GM18498 (cell line): Measurements from ENCODE around the gene STARD10.

Source experiments
- ATAC-seq: cut with Tn5 transposase; IDR thresholded peaks from one replicate; pipeline ENCODE4 v1.9.1; 2021; ENCODE audit warnings: mild to moderate bottlenecking, moderate library complexity; ENCODE audit not compliant: unreplicated experiment

STARD10 gene

DNA sequence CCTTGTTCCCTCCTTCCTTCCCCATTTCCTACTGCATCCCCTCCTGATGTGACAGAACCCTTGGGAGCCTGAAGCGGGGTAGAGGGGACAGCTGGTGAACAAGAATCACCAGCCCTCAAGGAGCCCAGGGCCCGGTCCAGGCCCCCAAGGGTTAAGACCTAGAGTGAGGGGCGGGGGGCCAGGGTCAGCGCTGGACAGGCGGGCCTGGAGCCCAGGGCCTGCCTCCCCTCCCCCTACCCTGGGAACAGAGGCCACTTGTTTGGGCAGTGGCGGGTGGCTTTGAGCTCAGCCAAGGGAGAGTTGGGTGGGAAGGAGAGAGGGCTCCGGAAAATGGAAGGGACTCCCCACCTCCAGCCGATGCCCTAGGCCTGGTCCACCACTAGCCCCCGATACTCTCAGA, 43.8 kb downstream of the STARD10 start:
- no peak for ATAC-seq

DNA sequence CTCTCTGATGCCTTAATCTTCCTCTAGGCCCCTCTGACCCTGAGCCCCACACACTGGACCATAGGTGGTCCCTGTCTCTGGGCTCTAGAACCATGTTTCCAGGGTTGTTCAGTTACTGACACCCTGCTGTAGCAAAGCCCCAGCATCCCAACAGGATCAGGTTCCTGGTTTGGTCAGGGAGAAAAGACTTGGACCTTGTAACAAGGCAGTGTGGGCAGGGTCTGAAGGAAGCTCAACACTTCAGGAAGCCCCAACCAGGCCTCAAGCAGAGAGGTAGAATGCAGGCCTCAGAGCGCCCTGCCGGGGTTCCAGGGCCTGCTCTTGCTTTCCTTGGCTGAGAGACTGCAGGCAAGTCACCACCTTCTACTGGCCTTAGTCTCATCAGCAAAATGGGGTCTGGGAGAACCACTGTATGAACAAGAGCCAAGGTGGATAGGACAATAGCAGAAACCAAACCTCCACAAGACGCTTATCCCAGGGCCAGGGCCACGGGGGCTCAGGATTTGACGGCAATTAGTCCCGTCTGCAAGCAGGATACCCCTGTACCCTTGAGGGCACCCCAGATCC, 46.5 kb downstream of the STARD10 start:
- no peak for ATAC-seq

GRCh38 chr11:72746821-72747220, 47.0 kb downstream of the STARD10 start:
- no peak for ATAC-seq

- ATAC-seq: no peak
These were observed 47.8 kb downstream of the STARD10 start for GRCh38 chr11:72745925-72746550.

GRCh38 chr11:72745511-72745910, 48.3 kb downstream of the STARD10 start:
- no peak for ATAC-seq

GRCh38 chr11:72744474-72744873, 49.4 kb downstream of the STARD10 start:
- no peak for ATAC-seq

GRCh38 chr11:72743321-72744221, 50.3 kb downstream of the STARD10 start:
- ATAC-seq: peak; percentile 65

DNA sequence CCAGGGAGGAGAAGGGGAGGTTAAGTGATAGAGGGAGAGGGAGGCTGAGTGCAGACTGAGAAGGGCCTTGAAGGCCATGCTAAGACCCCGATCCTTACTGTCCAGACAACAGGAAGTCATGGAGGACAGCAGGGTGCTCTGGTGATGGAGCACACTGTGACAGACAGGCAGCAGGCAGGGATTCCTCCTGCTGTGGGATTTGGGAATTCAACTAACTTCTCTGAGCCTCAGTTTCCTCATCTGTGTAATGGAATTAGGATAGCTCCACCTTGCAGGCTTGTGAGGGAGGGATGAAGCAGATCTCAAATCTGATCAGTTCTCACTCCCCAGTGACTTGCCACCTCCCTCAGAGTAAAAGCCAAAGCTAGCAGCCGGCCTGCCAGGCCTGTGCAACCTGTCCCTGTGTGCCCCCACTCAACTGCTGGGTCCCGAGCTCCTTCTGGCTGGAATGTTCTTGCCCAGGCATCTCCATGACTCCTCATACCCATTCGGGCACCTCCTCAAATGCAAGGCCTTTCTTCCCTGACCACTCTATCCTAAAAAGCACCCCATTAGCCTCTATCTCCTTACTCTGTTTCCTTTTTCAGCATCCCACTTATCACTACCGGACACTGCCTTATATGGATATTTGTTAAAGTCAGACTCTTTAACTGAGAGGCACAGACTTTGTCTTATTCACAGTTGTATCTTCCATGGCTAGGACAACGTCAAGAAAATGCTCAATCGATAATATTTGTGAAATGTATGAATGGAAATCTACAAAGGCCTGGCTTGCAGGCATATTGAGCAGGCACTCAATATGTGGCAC, 51.1 kb downstream of the STARD10 start:
- no peak for ATAC-seq

GRCh38 chr11:72741849-72742512, 51.9 kb downstream of the STARD10 start:
- no peak for ATAC-seq

- no peak for ATAC-seq
These were observed 52.4 kb downstream of the STARD10 start for GRCh38 chr11:72741429-72741833.

GRCh38 chr11:72740562-72741428, 53.1 kb downstream of the STARD10 start:
- ATAC-seq: no peak

- no peak for ATAC-seq
These were observed 53.8 kb downstream of the STARD10 start for GRCh38 chr11:72740060-72740424.

GRCh38 chr11:72739240-72740059, 54.4 kb downstream of the STARD10 start:
- no peak for ATAC-seq

DNA sequence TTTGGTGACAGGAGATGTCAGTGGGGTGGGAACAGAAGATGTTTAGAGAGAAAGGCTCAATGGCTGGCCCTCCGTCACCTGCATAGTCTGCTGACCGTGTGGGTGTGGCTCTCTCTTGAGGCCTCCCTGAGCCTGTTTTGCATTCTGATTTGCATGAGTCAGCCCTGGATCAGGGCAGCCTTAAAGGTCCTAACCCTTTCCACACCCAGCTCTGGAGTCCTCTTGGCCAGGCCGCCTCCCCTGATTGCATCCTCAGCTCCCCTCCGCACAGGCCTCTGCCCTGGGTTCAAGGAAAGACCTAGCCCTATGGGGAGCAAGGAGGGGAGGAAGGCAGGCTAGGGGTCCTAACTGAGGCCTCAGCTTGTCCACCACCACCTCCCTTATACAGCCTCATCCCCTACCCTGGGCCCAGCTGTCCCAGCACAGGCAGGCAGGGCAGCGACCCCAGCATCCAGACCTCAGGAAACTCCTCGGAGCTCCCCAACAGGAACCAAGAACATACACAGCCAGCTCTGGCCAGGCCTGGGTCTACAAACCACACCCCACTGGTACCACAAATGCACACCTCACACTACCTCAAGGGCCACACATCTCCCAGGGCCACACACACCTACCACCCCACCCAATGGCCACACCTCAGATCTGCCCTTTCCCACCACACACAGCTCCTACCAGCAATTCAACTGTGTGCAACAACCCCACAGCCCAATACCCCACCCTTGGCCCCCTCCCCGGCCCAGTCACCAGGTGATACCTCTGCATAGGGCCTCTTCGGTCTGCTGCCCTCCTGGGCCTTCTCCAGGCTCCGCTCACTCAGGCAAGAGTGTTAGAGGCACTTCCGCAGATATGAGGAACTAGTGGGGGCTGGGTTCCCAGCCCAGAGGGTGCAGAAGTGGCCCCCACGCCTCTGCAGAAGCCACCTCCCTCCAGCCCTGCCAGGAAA, 55.4 kb downstream of the STARD10 start:
- ATAC-seq: no peak

GRCh38 chr11:72737336-72737735, 56.5 kb downstream of the STARD10 start:
- ATAC-seq: no peak

DNA sequence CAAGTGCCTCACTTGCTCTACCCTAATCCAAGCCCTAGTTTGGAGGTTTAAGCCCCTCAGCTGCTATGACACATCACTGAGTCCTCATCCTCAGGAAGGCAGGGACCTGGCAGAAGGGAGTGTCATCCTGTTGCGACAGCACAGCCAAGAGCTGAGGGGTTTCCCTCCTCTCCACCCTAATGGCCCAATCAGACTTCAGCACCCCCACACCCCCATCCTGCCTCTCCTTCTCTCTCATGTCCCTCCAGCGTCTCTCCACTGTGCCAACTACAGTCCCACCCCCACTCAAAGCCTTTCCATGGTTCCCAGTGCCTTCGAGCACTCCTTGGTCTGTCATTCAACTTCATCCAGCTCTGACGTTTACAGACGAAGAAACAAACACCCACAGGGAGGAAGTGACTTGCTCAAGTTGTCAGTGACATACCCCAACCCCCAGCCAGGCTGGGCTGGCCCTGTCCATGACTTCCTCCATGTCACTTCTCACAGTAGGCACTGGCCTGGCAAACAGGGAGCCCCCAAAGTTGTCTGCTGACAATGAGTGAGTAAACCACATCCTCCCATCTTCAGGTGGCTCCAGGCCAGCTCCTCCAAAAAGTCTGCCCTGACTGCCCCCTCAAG, 57.3 kb downstream of the STARD10 start:
- no peak for ATAC-seq

DNA sequence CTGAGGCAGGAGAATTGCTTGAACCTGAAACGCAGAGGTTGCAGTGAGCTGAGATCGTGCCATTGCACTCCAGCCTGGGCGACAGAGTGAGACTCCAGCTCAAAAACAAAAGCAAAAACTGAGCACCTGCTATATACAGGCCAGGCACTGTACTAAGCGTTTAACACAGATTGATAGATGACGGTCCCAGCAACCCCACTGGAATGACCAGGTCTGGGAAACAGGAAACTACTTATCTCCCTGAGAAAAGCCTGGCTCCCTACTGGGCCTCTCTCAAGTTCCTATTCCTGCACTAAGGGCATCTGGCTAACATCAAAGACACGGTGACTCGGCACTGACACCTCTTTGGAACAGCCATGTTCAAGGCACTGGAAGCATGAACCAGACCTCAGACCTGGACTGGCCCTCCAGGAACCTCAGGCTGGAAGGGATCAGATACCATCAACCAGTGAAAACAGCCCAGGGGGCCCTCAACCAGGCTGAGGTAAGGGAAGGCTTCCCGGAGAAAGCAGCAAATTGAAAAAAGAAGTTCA, 58.3 kb downstream of the STARD10 start:
- ATAC-seq: no peak
